ENCODE measurements around the gene BTBD9. TPM values are rescaled to one million over a fixed set of nuclear protein-coding genes. Genes with fewer than 3 reads are reported as not detected.

Gene BTBD9
- total RNA-seq, 1 experiment from 2014 or later: 15.4 TPM

DNA sequence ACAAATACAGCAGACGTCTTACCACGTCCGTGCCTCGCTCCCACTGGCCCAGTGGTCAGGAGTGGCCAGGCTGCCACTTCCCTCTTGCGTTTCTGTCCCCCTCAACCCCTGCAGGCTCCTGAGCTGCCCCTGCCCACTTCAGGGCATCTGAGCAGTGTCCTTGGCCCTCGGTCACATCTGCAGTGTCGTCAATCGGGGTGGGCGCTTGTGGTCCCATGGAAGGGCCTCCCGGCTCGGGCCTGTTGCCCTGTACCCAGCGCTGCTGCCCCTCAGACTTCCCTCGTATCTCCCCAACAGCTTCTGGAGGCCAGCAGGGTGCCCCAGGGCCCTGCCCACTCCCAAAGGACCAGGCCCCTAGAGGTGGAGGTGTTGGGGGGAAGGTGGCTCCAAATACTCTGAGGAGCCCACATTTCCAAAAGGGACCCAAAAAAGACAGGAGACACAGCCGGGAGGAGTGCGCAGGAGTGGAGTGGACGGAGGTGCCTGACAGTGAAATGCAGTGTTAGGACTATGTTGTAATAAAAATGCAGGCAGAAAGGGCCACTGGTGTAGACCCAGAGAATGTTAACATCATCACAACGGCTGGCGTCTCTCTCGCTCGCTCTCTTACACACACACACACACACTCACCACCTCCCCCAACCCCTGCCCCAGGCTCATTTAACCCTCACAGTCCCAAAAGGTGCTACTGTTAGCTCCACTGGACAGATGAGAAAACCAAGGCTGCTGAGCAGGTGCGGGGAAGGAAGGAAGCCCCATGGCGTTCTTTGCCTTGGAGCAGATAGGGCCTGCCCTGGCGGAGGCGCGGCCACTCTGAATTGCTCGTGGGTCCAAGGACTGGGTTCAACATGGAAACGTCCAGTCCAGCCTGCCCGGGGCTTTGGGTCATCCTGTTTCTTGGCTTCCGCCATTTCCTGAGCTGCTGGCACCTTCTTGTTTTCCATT, 476.3 kb downstream of the BTBD9 start:
- DNase-seq (ENCODE audit: low read depth): no peak

DNA sequence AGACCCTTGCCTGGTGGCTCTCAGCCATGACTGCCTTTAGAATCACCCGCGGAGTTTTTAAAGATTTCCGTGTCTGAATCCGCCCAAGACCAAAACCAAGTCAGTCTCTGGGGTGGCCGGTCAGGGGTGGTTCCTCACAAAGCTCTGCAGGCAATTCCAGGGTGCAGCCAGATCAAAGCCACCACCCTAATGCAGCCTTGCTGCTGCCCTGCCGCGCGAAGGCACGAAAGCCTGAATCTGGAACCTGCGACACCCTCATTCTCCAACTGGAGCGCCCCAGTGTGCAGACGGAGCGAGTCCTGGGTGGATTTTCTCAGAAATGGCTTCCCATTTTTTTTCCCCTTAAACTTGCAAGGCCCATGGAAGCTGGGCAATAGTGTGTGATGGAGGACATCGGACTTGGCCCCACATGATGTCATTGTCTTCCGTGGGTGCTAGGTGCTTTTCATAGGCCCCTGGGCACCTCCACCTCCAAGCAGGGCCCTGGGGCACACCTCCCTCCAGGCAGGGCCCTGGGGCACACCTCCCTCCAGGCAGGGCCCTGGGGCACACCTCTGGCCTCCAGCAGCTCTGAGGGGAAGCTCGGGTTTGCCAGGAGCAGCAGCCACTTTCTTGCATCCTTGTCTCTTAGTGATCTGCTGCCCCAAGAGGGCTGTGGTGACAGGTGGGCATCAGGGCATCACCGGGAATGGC, 477.1 kb downstream of the BTBD9 start:
- no peak for DNase-seq (ENCODE audit: low read depth)

GRCh38 chr6:38161754-38162492, 477.8 kb downstream of the BTBD9 start:
- DNase-seq (ENCODE audit: low read depth): no peak

GRCh38 chr6:38161331-38161730, 478.4 kb downstream of the BTBD9 start:
- no peak for DNase-seq (ENCODE audit: low read depth)

DNA sequence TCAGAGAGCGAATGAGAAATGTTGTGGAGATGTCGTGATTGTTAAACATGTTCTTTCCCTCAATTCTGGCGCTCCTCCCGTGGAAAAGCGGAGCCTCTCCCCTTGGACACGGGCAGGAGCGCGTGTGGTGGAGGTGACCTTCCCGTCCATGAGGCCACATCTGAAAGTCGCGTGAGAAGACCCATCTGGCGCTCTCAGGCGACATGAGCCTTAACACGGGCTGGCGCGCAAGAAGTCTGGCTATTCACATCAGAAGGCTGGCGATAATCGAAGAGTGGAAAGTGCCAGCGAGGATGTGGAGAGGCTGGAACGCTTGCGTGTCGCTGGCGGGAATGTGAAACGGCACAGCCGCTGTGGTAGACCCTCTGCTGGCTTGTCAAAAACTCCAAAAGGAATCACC, 478.9 kb downstream of the BTBD9 start:
- DNase-seq (ENCODE audit: low read depth): no peak

GRCh38 chr6:38159596-38159995, 480.1 kb downstream of the BTBD9 start:
- no peak for DNase-seq (ENCODE audit: low read depth)

DNA sequence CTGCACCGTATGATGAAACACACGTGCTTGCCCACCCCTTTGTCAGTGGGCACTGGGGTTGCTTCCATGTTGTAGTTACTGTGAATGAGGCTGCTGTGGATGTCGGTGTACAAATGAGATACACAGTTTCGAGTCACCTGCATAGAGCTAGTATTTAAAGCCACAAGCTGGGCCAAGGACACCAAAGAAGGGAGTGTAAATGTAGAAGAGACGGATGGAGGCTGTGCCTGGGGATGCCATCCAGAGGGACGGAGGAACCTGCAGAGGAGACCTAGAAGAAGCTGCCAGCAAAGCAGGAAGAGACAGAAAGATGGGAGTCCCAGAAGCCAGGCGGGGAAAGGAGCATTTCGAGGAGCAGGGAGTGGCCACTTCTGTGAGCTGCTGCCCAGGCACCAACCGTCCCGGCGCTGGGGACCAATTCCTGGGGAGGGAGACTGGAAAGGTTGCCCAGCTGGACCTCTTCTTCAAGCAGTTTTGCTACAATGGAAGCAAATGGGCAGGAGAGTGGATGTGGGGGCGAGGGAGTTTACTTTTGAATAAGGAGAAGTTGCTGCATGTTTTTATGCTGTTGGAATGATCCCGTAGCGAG, 480.9 kb downstream of the BTBD9 start:
- no peak for DNase-seq (ENCODE audit: low read depth)

GRCh38 chr6:38157905-38158304, 481.8 kb downstream of the BTBD9 start:
- no peak for DNase-seq (ENCODE audit: low read depth)

GRCh38 chr6:38156818-38157565, 482.7 kb downstream of the BTBD9 start:
- no peak for DNase-seq (ENCODE audit: low read depth)

DNA sequence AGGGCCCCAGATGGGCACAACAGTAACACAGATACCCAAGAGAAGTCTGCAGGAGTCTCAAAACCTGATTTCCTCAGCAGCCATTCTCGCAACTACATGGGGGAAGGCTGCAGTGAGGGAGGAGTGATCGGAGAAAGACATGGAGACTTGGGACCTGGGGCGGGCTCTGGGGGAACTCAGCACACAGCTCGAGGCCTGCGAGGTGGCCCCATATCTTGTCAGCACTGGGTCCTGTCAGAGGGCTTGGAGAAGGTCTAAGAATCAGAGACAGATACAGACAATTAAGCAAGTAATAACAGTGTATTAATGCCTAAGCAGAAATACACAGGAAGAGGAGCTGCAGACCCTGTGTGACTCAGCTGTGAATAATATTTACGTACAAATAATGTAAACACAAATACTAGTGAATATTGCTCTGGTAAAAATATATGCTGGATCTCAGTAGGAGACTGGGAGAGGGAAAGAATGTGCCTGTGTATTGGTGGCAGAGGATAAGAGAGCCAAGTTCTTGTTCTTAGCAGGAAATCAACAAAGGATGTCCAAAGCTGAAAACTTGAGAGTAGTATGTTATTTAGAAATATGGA, 484.0 kb downstream of the BTBD9 start:
- DNase-seq (ENCODE audit: low read depth): no peak

DNA sequence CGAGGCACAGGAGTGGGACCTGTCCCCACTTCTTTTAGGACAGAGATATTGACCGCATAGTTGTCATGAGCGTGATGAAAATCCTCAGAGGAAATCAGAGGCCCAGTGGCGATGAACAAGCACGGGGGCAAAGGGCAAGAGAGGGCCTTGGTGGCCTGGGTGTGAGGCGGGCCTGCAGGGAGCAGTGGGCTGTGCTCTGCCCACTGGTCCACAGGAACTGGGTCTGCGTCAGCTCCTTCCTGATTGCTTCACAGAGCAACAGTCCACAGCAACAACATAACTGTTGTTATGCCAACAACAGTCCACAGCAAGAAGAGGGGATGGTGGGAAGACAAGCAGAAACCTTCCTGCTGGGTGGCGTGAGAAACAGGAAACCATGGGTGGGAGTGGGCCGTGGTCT, 484.6 kb downstream of the BTBD9 start:
- DNase-seq (ENCODE audit: low read depth): no peak

DNA sequence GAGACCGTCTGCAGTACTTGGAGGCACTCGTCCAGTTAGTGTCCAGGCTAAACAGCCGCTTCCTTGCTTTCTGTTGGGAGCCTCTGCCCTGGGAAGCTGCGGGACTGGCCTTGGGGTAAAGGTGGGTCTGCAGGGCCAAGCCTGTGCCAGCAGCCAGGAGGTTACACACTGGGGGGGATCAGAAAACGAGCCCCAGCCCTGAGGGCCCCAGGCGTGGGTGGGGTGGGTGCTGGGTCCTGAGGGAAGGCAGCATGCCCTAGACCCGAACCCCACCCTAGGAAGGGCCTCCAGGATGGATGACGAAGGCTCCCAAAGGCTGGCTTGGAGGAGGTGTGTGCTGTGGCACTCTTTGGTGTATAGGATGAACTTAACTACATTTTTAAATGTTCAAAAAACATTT, 485.0 kb downstream of the BTBD9 start:
- DNase-seq (ENCODE audit: low read depth): no peak

- DNase-seq (ENCODE audit: low read depth): no peak
These were observed 485.9 kb downstream of the BTBD9 start for GRCh38 chr6:38153798-38154345.

GRCh38 chr6:38153076-38153797, 486.5 kb downstream of the BTBD9 start:
- DNase-seq (ENCODE audit: low read depth): no peak

DNA sequence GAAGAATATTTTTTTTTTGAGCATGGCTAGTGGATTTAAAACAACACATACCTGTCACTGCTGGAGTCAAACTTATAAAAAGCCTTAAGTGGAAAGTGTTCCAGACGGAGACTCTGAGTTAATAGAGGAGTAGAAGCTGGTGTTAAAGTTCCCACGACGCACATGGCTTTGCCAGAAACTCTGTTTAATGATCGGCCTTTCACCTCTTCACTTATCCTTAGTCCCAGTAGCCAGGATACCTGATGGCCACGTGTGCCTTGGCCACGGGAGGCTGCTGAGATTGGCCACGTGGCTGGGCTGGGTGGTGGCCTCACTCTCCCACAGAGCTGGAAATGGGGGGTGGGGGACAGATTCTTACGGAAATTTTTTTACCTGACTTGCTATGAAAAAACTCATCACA, 487.1 kb downstream of the BTBD9 start:
- DNase-seq (ENCODE audit: low read depth): no peak

- DNase-seq (ENCODE audit: low read depth): no peak
These were observed 487.9 kb downstream of the BTBD9 start for GRCh38 chr6:38151580-38152500.

DNA sequence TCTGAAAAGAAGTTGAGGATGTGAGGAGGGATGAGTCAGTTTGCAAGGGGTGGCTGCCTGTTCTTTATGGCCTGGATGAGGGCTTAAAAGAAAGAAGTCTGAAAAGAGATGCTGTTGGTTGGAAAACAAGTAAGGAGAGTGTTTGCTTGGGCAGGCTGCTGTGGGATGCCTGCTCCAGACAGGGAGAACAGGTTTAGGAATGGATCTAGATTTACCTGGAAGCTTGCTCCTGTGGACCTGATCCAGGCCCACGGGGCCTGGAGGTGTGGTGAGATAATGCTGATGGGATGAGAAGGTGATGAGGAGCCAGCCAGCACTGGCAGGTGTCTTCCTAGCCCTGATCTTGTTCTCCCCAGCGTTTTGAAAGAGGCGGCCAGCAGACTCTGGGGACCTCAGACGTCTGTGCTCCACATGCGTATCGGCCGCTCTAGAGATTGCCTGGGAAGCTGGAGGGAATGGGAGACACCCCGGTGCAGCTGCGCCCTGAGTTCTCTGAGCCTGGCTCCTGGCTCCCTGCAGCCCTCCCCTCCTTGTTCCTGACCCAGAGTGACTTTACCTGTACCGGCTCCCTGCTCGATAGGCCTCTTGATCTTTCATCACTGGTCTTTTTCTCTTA, 488.9 kb downstream of the BTBD9 start:
- DNase-seq (ENCODE audit: low read depth): no peak

DNA sequence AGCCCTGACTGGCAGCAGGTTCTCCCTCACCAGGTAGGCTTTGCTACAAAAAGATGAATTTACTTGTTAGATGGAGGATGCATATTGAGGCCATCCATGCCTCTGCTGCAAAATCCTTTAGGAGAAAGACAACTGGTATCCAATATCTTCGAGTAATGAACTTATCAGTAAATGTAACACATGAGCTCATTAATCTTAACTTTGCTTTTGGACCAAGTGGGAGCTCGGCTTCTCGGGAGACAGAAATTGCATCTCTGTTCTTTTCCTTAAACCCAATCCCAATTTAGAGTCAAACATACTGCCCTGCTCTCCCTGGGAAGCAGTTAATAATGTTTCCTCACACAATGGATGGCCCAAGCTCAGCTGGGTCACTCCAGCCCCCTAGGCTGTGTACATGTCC, 489.7 kb downstream of the BTBD9 start:
- DNase-seq (ENCODE audit: low read depth): no peak

All from Daoy (cell line).